Thyroid gland (tissue), 4 donors: ENCODE data around the gene EDNRB.

Source experiments
- POLR2A ChIP-seq, 2 donors: fragments of 450-650 bp; IDR thresholded peaks; one replicate each; pipeline ENCODE4 v1.6.1; 2017; ENCODE audit warnings: antibody characterized with exemption in 2 of 2, mild to moderate bottlenecking in 2 of 2, moderate library complexity in 1 of 2
- TF ChIP-seq, protein P1 (sequence below), 6 experiments: fragments of 200-600 bp in 3 of 6; fragments of 450-650 bp in 3 of 6; sonication (generic) in 3 of 6; IDR thresholded peaks; one replicate each; pipeline ENCODE4 v1.5.1; 2016 to 2019; ENCODE audit warnings: antibody characterized with exemption in 6 of 6, mild to moderate bottlenecking in 2 of 6, inconsistent platforms in 1 of 6, moderate library complexity in 1 of 6

DNA sequence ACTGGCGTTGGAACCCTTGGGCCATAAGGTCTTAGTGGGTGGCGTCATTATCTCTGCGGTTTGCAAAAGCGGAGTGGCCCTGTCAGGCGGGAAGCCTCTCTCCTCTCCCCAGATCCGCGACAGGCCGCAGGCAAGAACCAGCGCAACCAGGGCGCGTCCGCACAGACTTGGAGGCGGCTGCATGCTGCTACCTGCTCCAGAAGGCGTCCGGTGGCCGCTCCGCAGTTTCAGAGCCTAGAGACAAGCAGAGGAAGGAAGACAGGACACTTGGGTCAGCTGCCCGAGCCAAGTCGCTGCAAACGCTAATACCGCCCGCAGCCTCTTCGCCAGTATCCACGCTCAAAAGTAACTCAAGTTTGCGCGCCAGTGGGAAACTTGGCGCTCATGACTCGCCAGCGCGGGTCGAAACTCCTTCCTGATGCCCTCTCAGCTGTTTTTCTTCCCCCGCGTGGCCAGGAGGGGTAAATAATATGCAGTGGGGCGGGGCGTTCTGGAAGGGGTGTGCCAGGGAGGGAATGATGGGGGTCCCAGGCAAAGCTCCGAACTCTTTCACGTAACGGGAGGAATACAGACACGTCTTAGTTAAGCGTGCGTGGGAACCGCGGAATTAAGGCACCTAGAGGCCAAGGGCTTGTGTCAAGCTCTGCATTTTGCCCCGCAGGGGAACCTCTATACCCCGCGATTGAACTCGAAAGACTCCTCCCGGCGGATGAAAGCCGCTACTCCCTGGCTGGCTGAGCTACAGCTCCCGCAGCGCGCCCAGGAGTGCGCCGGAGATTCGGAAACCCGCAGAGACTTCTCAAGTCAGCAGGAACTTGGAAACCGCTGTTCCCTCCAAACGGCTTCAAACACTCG lies at the start of gene EDNRB:
- TF ChIP-seq, protein P1, sequence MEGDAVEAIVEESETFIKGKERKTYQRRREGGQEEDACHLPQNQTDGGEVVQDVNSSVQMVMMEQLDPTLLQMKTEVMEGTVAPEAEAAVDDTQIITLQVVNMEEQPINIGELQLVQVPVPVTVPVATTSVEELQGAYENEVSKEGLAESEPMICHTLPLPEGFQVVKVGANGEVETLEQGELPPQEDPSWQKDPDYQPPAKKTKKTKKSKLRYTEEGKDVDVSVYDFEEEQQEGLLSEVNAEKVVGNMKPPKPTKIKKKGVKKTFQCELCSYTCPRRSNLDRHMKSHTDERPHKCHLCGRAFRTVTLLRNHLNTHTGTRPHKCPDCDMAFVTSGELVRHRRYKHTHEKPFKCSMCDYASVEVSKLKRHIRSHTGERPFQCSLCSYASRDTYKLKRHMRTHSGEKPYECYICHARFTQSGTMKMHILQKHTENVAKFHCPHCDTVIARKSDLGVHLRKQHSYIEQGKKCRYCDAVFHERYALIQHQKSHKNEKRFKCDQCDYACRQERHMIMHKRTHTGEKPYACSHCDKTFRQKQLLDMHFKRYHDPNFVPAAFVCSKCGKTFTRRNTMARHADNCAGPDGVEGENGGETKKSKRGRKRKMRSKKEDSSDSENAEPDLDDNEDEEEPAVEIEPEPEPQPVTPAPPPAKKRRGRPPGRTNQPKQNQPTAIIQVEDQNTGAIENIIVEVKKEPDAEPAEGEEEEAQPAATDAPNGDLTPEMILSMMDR (IDR thresholded peaks at IDR 0.05): peak in 4 of 6 experiments; percentile 10 to 30 (median 20)
- TF ChIP-seq POLR2A (IDR thresholded peaks at IDR 0.05): peak in 1 of 2 donors; percentile 48
